DND-41 (cell line): ENCODE results near the gene CELA2A.

ENCODE experiments used
- ATAC-seq: fragments of 200-7000 bp; cut with Tn5 transposase; 3 replicates; pipeline ENCODE4 v1.9.1; 2021; ENCODE audit warnings: low read depth; ENCODE audit not compliant: insufficient read depth
- DNase-seq: peaks from one replicate; pipeline ENCODE4 v3.0.0-alpha.2; 2020
- H2AFZ ChIP-seq: 2 replicates; pipeline ENCODE4 v1.6.0; 2012; ENCODE audit warnings: low read depth, low read length
- H3K27ac ChIP-seq: 2 replicates; pipeline ENCODE4 v1.5.1; 2012; ENCODE audit warnings: low read length, inconsistent platforms
- H3K27me3 ChIP-seq: fragments of 200-600 bp; sonication (generic); 2 replicates; pipeline ENCODE4 v1.6.0; 2012; ENCODE audit warnings: low read length, mild to moderate bottlenecking, inconsistent platforms; ENCODE audit not compliant: insufficient read depth, poor library complexity
- H3K36me3 ChIP-seq: 2 replicates; pipeline ENCODE4 v1.5.1; 2012; ENCODE audit warnings: low read length, inconsistent platforms; ENCODE audit not compliant: insufficient read depth
- H3K4me1 ChIP-seq: 2 replicates; pipeline ENCODE4 v1.5.1; 2012; ENCODE audit warnings: mild to moderate bottlenecking, low read length; ENCODE audit not compliant: insufficient read depth
- H3K4me2 ChIP-seq: 2 replicates; pipeline ENCODE4 v1.6.0; 2012; ENCODE audit warnings: mild to moderate bottlenecking, moderate library complexity, low read length, inconsistent platforms; ENCODE audit not compliant: insufficient read depth
- H3K4me3 ChIP-seq, 2 experiments: fragments of 200-600 bp in 1 of 2; shearing (Covaris generic) in 1 of 2; 2 replicates each; pipeline ENCODE4 v1.5.1; 2012 to 2016; ENCODE audit warnings: inconsistent platforms in 2 of 2, low read length in 2 of 2, mild to moderate bottlenecking in 2 of 2, low read depth in 1 of 2, moderate library complexity in 1 of 2
- H3K79me2 ChIP-seq: 2 replicates; pipeline ENCODE4 v1.6.0; 2012; ENCODE audit warnings: low read length, inconsistent platforms; ENCODE audit not compliant: insufficient read depth
- H3K9ac ChIP-seq: 2 replicates; pipeline ENCODE4 v1.6.0; 2012; ENCODE audit warnings: low read depth, mild to moderate bottlenecking, inconsistent platforms, low read length, moderate library complexity
- H3K9me3 ChIP-seq: 2 replicates; pipeline ENCODE4 v1.5.1; 2012; ENCODE audit warnings: low read length, moderate library complexity, mild to moderate bottlenecking, inconsistent platforms; ENCODE audit not compliant: insufficient read depth, severe bottlenecking
- H4K20me1 ChIP-seq: 2 replicates; pipeline ENCODE4 v1.6.0; 2012; ENCODE audit warnings: low read length; ENCODE audit not compliant: insufficient read depth
- CTCF ChIP-seq: IDR thresholded peaks from 2 replicates; pipeline ENCODE4 v1.5.1; 2012; ENCODE audit warnings: borderline replicate concordance, low read length, moderate library complexity, mild to moderate bottlenecking; ENCODE audit not compliant: poor library complexity, severe bottlenecking; ENCODE audit errors: extremely low read depth
- EZH2 ChIP-seq: IDR thresholded peaks from 3 replicates; pipeline ENCODE4 v1.6.1; 2012; ENCODE audit warnings: borderline replicate concordance, low read depth, mild to moderate bottlenecking, moderate library complexity, low read length, inconsistent platforms; ENCODE audit not compliant: severe bottlenecking

CELA2A gene

GRCh38 chr1:15452866-15453571, 3.5 kb upstream of the CELA2A start:
- Histone ChIP-seq H4K20me1 (no peaks in the 10 kb centered on the region; the same call in 1 of the 2 replicates), H3K9ac (no peak overlapping the region), H3K27ac (no peak overlapping the region), H3K9me3 (no peaks in the 10 kb centered on the region), H3K4me1 (no peaks in the 10 kb centered on the region), H3K4me2 (no peak overlapping the region), H2AFZ (no peak overlapping the region), H3K36me3 (no peaks in the 10 kb centered on the region), H3K79me2 (no peaks in the 10 kb centered on the region), H3K27me3 (no peaks in the 10 kb centered on the region), H3K4me3 (no peak overlapping the region)
- TF ChIP-seq CTCF (no peak), EZH2 (no peak)
- DNase-seq (no peak), ATAC-seq (no peak)

GRCh38 chr1:15453734-15454133, 2.8 kb upstream of the CELA2A start:
- Histone ChIP-seq H3K4me1 (no peaks in the 10 kb centered on the region), H4K20me1 (no peaks in the 10 kb centered on the region; the same call in 1 of the 2 replicates), H3K4me2 (no peak overlapping the region), H2AFZ (no peak overlapping the region), H3K9me3 (no peaks in the 10 kb centered on the region), H3K4me3 (no peak overlapping the region), H3K9ac (no peak overlapping the region), H3K27me3 (no peaks in the 10 kb centered on the region), H3K27ac (no peak overlapping the region), H3K79me2 (no peaks in the 10 kb centered on the region), H3K36me3 (no peaks in the 10 kb centered on the region)
- ATAC-seq: no peak
- no peak for TF ChIP-seq EZH2
- no peak for TF ChIP-seq CTCF
- DNase-seq: no peak

DNA sequence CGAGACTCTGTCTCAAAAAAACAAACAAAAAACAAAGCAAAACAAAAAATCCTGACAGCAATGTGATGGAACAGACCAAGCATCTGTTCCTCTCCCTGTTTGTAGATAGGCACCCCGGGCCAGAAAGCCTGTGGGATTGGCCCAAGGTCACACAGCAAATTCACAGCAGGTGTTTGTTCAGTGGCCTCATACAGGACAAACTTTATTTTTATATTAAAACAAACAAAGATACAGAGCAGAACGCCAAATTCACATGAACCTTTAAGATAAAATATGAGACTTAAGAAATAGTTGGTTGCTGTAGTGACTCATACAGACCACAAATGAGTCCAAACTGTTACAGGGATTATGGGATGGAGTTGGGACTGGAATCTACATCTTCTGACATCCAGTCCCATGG, 2.3 kb upstream of the CELA2A start:
- no peak for DNase-seq

More for the DNA sequence above, 2.3 kb upstream of the CELA2A start:
- H4K20me1 ChIP-seq: no peaks in the 10 kb centered on the region; the same call in 1 of the 2 replicates
- no peaks in the 10 kb centered on the region for H3K79me2 ChIP-seq
- H2AFZ ChIP-seq: no peak overlapping the region
- H3K36me3 ChIP-seq: no peaks in the 10 kb centered on the region
- H3K27ac ChIP-seq: no peak overlapping the region
- H3K27me3 ChIP-seq: no peaks in the 10 kb centered on the region
- H3K4me2 ChIP-seq: no peak overlapping the region
- H3K9ac ChIP-seq: no peak overlapping the region
- H3K4me1 ChIP-seq: no peaks in the 10 kb centered on the region
- H3K9me3 ChIP-seq: no peaks in the 10 kb centered on the region
- no peak for ATAC-seq
- H3K4me3 ChIP-seq: no peak overlapping the region
- TF ChIP-seq CTCF (no peak), EZH2 (no peak)
